SH-SY5Y (cell line): ENCODE data around the gene HSPA2.

ENCODE experiments used
- GATA2 ChIP-seq: IDR thresholded peaks from 2 replicates; pipeline ENCODE4 v1.6.1; 2011; ENCODE audit warnings: mild to moderate bottlenecking, low read depth, low read length
- GATA3 ChIP-seq: IDR thresholded peaks from 2 replicates; pipeline ENCODE4 v1.6.1; 2011; ENCODE audit warnings: low read depth, mild to moderate bottlenecking, low read length, moderate library complexity

- no peak for TF ChIP-seq GATA3
- no peak for TF ChIP-seq GATA2
These were observed 39.9 kb downstream of the HSPA2 start for GRCh38 chr14:64580467-64580866.
